ENCODE data around the gene DNAJC4.

Gene DNAJC4

GRCh38 chr11:64211181-64211872 is 19.0 kb upstream of the DNAJC4 start:
- Histone ChIP-seq H3K9ac (ENCODE audit: low read length) (no peak overlapping the region), H3K4me1 (ENCODE audit: control insufficient read depth, insufficient read depth, low read length) (no peaks in the 10 kb centered on the region), H3K27me3 (ENCODE audit: control insufficient read depth, insufficient read depth, low read length) (no peaks in the 10 kb centered on the region), H3K36me3 (ENCODE audit: control insufficient read depth, insufficient read depth, low read length) (peaks cover 2% of the 10 kb centered on the region), H3K27ac (ENCODE audit: low read depth, low read length) (no peak overlapping the region), H3K4me3 (ENCODE audit: low read length) (no peak overlapping the region)

- H3K27me3 ChIP-seq (ENCODE audit: control insufficient read depth, insufficient read depth, low read length): no peaks in the 10 kb centered on the region
- no peak overlapping the region for H3K27ac ChIP-seq (ENCODE audit: low read depth, low read length)
- no peak overlapping the region for H3K9ac ChIP-seq (ENCODE audit: low read length)
- peaks cover 4% of the 10 kb centered on the region for H3K36me3 ChIP-seq (ENCODE audit: control insufficient read depth, insufficient read depth, low read length)
- no peak overlapping the region for H3K4me3 ChIP-seq (ENCODE audit: low read length)
- H3K4me1 ChIP-seq (ENCODE audit: control insufficient read depth, insufficient read depth, low read length): no peaks in the 10 kb centered on the region
Measured at GRCh38 chr11:64216879-64217278, 13.5 kb upstream of the DNAJC4 start.

GRCh38 chr11:64218628-64219353 is 11.6 kb upstream of the DNAJC4 start:
- Histone ChIP-seq H3K36me3 (ENCODE audit: control insufficient read depth, insufficient read depth, low read length) (peaks cover 4% of the 10 kb centered on the region), H3K27ac (ENCODE audit: low read depth, low read length) (no peak overlapping the region)

GRCh38 chr11:64219354-64219684 is 11.0 kb upstream of the DNAJC4 start:
- H3K4me1 ChIP-seq (ENCODE audit: control insufficient read depth, insufficient read depth, low read length): no peaks in the 10 kb centered on the region
- no peak overlapping the region for H3K4me3 ChIP-seq (ENCODE audit: low read length)
- H3K9ac ChIP-seq (ENCODE audit: low read length): no peak overlapping the region
- no peak overlapping the region for H3K27ac ChIP-seq (ENCODE audit: low read depth, low read length)
- no peaks in the 10 kb centered on the region for H3K27me3 ChIP-seq (ENCODE audit: control insufficient read depth, insufficient read depth, low read length)
- peaks cover 4% of the 10 kb centered on the region for H3K36me3 ChIP-seq (ENCODE audit: control insufficient read depth, insufficient read depth, low read length)

More at GRCh38 chr11:64218628-64219353, 11.6 kb upstream of the DNAJC4 start:
- no peaks in the 10 kb centered on the region for H3K27me3 ChIP-seq (ENCODE audit: control insufficient read depth, insufficient read depth, low read length)
- no peak overlapping the region for H3K9ac ChIP-seq (ENCODE audit: low read length)
- H3K4me3 ChIP-seq (ENCODE audit: low read length): no peak overlapping the region
- no peaks in the 10 kb centered on the region for H3K4me1 ChIP-seq (ENCODE audit: control insufficient read depth, insufficient read depth, low read length)

- Histone ChIP-seq H3K27ac (ENCODE audit: low read depth, low read length) (no peak overlapping the region), H3K4me3 (ENCODE audit: low read length) (no peak overlapping the region), H3K9ac (ENCODE audit: low read length) (no peak overlapping the region), H3K4me1 (ENCODE audit: control insufficient read depth, insufficient read depth, low read length) (no peaks in the 10 kb centered on the region), H3K27me3 (ENCODE audit: control insufficient read depth, insufficient read depth, low read length) (no peaks in the 10 kb centered on the region), H3K36me3 (ENCODE audit: control insufficient read depth, insufficient read depth, low read length) (peaks cover 4% of the 10 kb centered on the region)
Measured at GRCh38 chr11:64219755-64220154, 10.6 kb upstream of the DNAJC4 start.

- Histone ChIP-seq H3K27me3 (ENCODE audit: control insufficient read depth, insufficient read depth, low read length) (no peaks in the 10 kb centered on the region), H3K27ac (ENCODE audit: low read depth, low read length) (no peak overlapping the region), H3K4me1 (ENCODE audit: control insufficient read depth, insufficient read depth, low read length) (no peaks in the 10 kb centered on the region), H3K9ac (ENCODE audit: low read length) (no peak overlapping the region), H3K4me3 (ENCODE audit: low read length) (no peak overlapping the region), H3K36me3 (ENCODE audit: control insufficient read depth, insufficient read depth, low read length) (peaks cover 4% of the 10 kb centered on the region)
Measured at GRCh38 chr11:64220271-64220670, 10.1 kb upstream of the DNAJC4 start.

GRCh38 chr11:64220798-64221197 is 9.6 kb upstream of the DNAJC4 start:
- peaks cover 4% of the 10 kb centered on the region for H3K36me3 ChIP-seq (ENCODE audit: control insufficient read depth, insufficient read depth, low read length)
- H3K9ac ChIP-seq (ENCODE audit: low read length): no peak overlapping the region
- H3K27me3 ChIP-seq (ENCODE audit: control insufficient read depth, insufficient read depth, low read length): no peaks in the 10 kb centered on the region
- H3K27ac ChIP-seq (ENCODE audit: low read depth, low read length): no peak overlapping the region
- H3K4me3 ChIP-seq (ENCODE audit: low read length): no peak overlapping the region
- no peaks in the 10 kb centered on the region for H3K4me1 ChIP-seq (ENCODE audit: control insufficient read depth, insufficient read depth, low read length)

- Histone ChIP-seq H3K9ac (ENCODE audit: low read length) (no peak overlapping the region), H3K27ac (ENCODE audit: low read depth, low read length) (no peak overlapping the region), H3K27me3 (ENCODE audit: control insufficient read depth, insufficient read depth, low read length) (no peaks in the 10 kb centered on the region), H3K4me1 (ENCODE audit: control insufficient read depth, insufficient read depth, low read length) (peaks cover 9% of the 10 kb centered on the region), H3K36me3 (ENCODE audit: control insufficient read depth, insufficient read depth, low read length) (peaks cover 4% of the 10 kb centered on the region), H3K4me3 (ENCODE audit: low read length) (no peak overlapping the region)
Measured at GRCh38 chr11:64222651-64223000, 7.7 kb upstream of the DNAJC4 start.

- H3K36me3 ChIP-seq (ENCODE audit: control insufficient read depth, insufficient read depth, low read length): peaks cover 4% of the 10 kb centered on the region
- no peak overlapping the region for H3K9ac ChIP-seq (ENCODE audit: low read length)
- peaks cover 9% of the 10 kb centered on the region for H3K4me1 ChIP-seq (ENCODE audit: control insufficient read depth, insufficient read depth, low read length)
- H3K27ac ChIP-seq (ENCODE audit: low read depth, low read length): no peak overlapping the region
- H3K4me3 ChIP-seq (ENCODE audit: low read length): no peak overlapping the region
- no peaks in the 10 kb centered on the region for H3K27me3 ChIP-seq (ENCODE audit: control insufficient read depth, insufficient read depth, low read length)
Measured at GRCh38 chr11:64223001-64223651, 7.2 kb upstream of the DNAJC4 start.

- Histone ChIP-seq H3K4me1 (ENCODE audit: control insufficient read depth, insufficient read depth, low read length) (peaks cover 9% of the 10 kb centered on the region), H3K36me3 (ENCODE audit: control insufficient read depth, insufficient read depth, low read length) (peaks cover 4% of the 10 kb centered on the region), H3K27ac (ENCODE audit: low read depth, low read length) (no peak overlapping the region)
Measured at GRCh38 chr11:64224151-64224890, 6.0 kb upstream of the DNAJC4 start.

GRCh38 chr11:64224891-64225607 is 5.3 kb upstream of the DNAJC4 start:
- Histone ChIP-seq H3K4me1 (ENCODE audit: control insufficient read depth, insufficient read depth, low read length) (peaks cover 14% of the 10 kb centered on the region), H3K9ac (ENCODE audit: low read length) (peak overlapping the region; percentile 24), H3K27ac (ENCODE audit: low read depth, low read length) (no peak overlapping the region), H3K36me3 (ENCODE audit: control insufficient read depth, insufficient read depth, low read length) (peaks cover 4% of the 10 kb centered on the region), H3K27me3 (ENCODE audit: control insufficient read depth, insufficient read depth, low read length) (no peaks in the 10 kb centered on the region), H3K4me3 (ENCODE audit: low read length) (peak overlapping the region; percentile 86)

More at GRCh38 chr11:64224151-64224890, 6.0 kb upstream of the DNAJC4 start:
- no peak overlapping the region for H3K9ac ChIP-seq (ENCODE audit: low read length)
- no peak overlapping the region for H3K4me3 ChIP-seq (ENCODE audit: low read length)
- no peaks in the 10 kb centered on the region for H3K27me3 ChIP-seq (ENCODE audit: control insufficient read depth, insufficient read depth, low read length)

Data from rectal smooth muscle tissue (tissue), 1 donor.